H9 (cell line): ENCODE measurements around the gene PARD3. TPM values are rescaled to one million over a fixed set of nuclear protein-coding genes. Genes with fewer than 3 reads are reported as not detected.

Source experiments
- DNase-seq: peaks from one replicate; pipeline ENCODE4 v3.0.0-alpha.2; 2017
- H2AFZ ChIP-seq: one replicate; pipeline ENCODE4 v1.6.1; 2013; ENCODE audit warnings: mild to moderate bottlenecking, low read length, control low read depth, moderate library complexity
- H2AK5ac ChIP-seq: 2 replicates; pipeline ENCODE4 v1.6.1; 2013; ENCODE audit warnings: low read length, control low read depth, mixed read lengths; ENCODE audit not compliant: insufficient read length
- H2BK120ac ChIP-seq: one replicate; pipeline ENCODE4 v1.6.1; 2013; ENCODE audit warnings: low read depth, mild to moderate bottlenecking, low read length, control low read depth, inconsistent platforms; ENCODE audit not compliant: poor library complexity, severe bottlenecking
- H2BK12ac ChIP-seq: 2 replicates; pipeline ENCODE4 v1.6.1; 2013; ENCODE audit warnings: low read length, control low read depth, mixed read lengths, low read depth; ENCODE audit not compliant: insufficient read length
- H2BK15ac ChIP-seq: 2 replicates; pipeline ENCODE4 v1.6.1; 2013; ENCODE audit warnings: low read depth, low read length, control low read depth
- H2BK20ac ChIP-seq: one replicate; pipeline ENCODE4 v1.6.1; 2013; ENCODE audit warnings: low read depth, mild to moderate bottlenecking, low read length, control low read depth, inconsistent platforms; ENCODE audit not compliant: poor library complexity, severe bottlenecking
- H2BK5ac ChIP-seq: 2 replicates; pipeline ENCODE4 v1.6.1; 2013; ENCODE audit warnings: low read length, control low read depth, mixed read lengths; ENCODE audit not compliant: insufficient read length
- H3K14ac ChIP-seq: 2 replicates; pipeline ENCODE4 v1.6.1; 2013; ENCODE audit warnings: low read length, control low read depth; ENCODE audit not compliant: insufficient read depth
- H3K18ac ChIP-seq: 2 replicates; pipeline ENCODE4 v1.6.1; 2013; ENCODE audit warnings: low read depth, mild to moderate bottlenecking, mixed read lengths, low read length, control low read depth; ENCODE audit not compliant: insufficient read length
- H3K23ac ChIP-seq: 2 replicates; pipeline ENCODE4 v1.6.1; 2013; ENCODE audit warnings: low read length, control low read depth, mixed read lengths, low read depth; ENCODE audit not compliant: insufficient read length
- H3K23me2 ChIP-seq: 2 replicates; pipeline ENCODE4 v1.6.1; 2013; ENCODE audit warnings: low read depth, mild to moderate bottlenecking, mixed read lengths, low read length, control low read depth; ENCODE audit not compliant: insufficient read length, poor library complexity, severe bottlenecking
- H3K27ac ChIP-seq: 2 replicates; pipeline ENCODE4 v1.5.1; 2013; ENCODE audit warnings: low read length, control low read depth, mixed read lengths, low read depth; ENCODE audit not compliant: insufficient read length
- H3K27me3 ChIP-seq: 2 replicates; pipeline ENCODE4 v1.6.1; 2013; ENCODE audit warnings: low read length, control low read depth, inconsistent platforms; ENCODE audit not compliant: insufficient read depth
- H3K4ac ChIP-seq: 2 replicates; pipeline ENCODE4 v1.6.1; 2013; ENCODE audit warnings: low read depth, mild to moderate bottlenecking, control low read depth, inconsistent platforms, low read length, moderate library complexity
- H3K4me1 ChIP-seq: 2 replicates; pipeline ENCODE4 v1.6.1; 2013; ENCODE audit warnings: low read length, control low read depth, inconsistent platforms; ENCODE audit not compliant: insufficient read depth
- H3K4me2 ChIP-seq: 2 replicates; pipeline ENCODE4 v1.6.1; 2013; ENCODE audit warnings: low read length, control low read depth, mixed read lengths; ENCODE audit not compliant: insufficient read length, insufficient read depth
- H3K56ac ChIP-seq: 2 replicates; pipeline ENCODE4 v1.6.1; 2013; ENCODE audit warnings: low read depth, mild to moderate bottlenecking, mixed read lengths, low read length, control low read depth; ENCODE audit not compliant: insufficient read length
- H3K79me1 ChIP-seq: 2 replicates; pipeline ENCODE4 v1.6.1; 2013; ENCODE audit warnings: low read depth, mild to moderate bottlenecking, moderate library complexity, low read length, control low read depth, inconsistent platforms; ENCODE audit not compliant: insufficient read depth, poor library complexity, severe bottlenecking
- H3K79me2 ChIP-seq: 2 replicates; pipeline ENCODE4 v1.6.1; 2013; ENCODE audit warnings: low read length, control low read depth, inconsistent platforms; ENCODE audit not compliant: insufficient read depth
- H3K9ac ChIP-seq: 2 replicates; pipeline ENCODE4 v1.6.1; 2013; ENCODE audit warnings: low read length, control low read depth, mixed read lengths; ENCODE audit not compliant: insufficient read length; ENCODE audit errors: extremely low read depth
- H3K9me3 ChIP-seq: one replicate; pipeline ENCODE4 v1.6.1; 2013; ENCODE audit warnings: low read depth, low read length, inconsistent platforms; ENCODE audit not compliant: control insufficient read depth
- H3T11ph ChIP-seq: one replicate; pipeline ENCODE4 v1.6.1; 2013; ENCODE audit warnings: mild to moderate bottlenecking, low read length, control low read depth, inconsistent platforms
- H4K20me1 ChIP-seq: one replicate; pipeline ENCODE4 v1.6.1; 2013; ENCODE audit not compliant: control insufficient read depth, insufficient read length, insufficient read depth
- H4K5ac ChIP-seq: 2 replicates; pipeline ENCODE4 v1.6.1; 2013; ENCODE audit warnings: low read depth, mild to moderate bottlenecking, mixed read lengths, low read length, control low read depth; ENCODE audit not compliant: insufficient read length
- H4K8ac ChIP-seq: replicated peaks from 2 replicates; pipeline ENCODE4 v1.6.1; 2013; ENCODE audit warnings: low read length, control low read depth, mixed read lengths, low read depth; ENCODE audit not compliant: insufficient read length
- H4K91ac ChIP-seq: 2 replicates; pipeline ENCODE4 v1.6.1; 2013; ENCODE audit warnings: low read depth, mild to moderate bottlenecking, moderate library complexity, mixed read lengths, low read length, control low read depth; ENCODE audit not compliant: insufficient read length
- H3K27ac Mint-ChIP-seq, 3 experiments: 2 replicates in 2 of 3; 3 replicates in 1 of 3; pipeline ENCODE4 v1.8.0; 2020 to 2021; ENCODE audit warnings: mixed read lengths in 3 of 3, mild to moderate bottlenecking in 1 of 3, moderate library complexity in 1 of 3
- H3K27me3 Mint-ChIP-seq: 2 replicates; pipeline ENCODE4 v1.8.0; 2021; ENCODE audit warnings: low read depth, mild to moderate bottlenecking, moderate library complexity, mixed read lengths
- H3K36me3 Mint-ChIP-seq, 3 experiments: 2 replicates in 2 of 3; 3 replicates in 1 of 3; pipeline ENCODE4 v1.8.0; 2020 to 2021; ENCODE audit warnings: low read depth in 3 of 3, mixed read lengths in 3 of 3; ENCODE audit not compliant: insufficient read depth in 1 of 3
- H3K4me1 Mint-ChIP-seq, 2 experiments: 2 replicates each; pipeline ENCODE4 v1.8.0; 2020; ENCODE audit warnings: mixed read lengths in 2 of 2
- H3K4me3 Mint-ChIP-seq, 2 experiments: 2 replicates in 1 of 2; 3 replicates in 1 of 2; pipeline ENCODE4 v1.8.0; 2020 to 2021; ENCODE audit warnings: mild to moderate bottlenecking in 2 of 2, mixed read lengths in 2 of 2, moderate library complexity in 1 of 2
- H3K9me3 Mint-ChIP-seq, 2 experiments: 2 replicates in 1 of 2; 3 replicates in 1 of 2; pipeline ENCODE4 v1.8.0; 2020; ENCODE audit warnings: mild to moderate bottlenecking in 2 of 2, mixed read lengths in 2 of 2, moderate library complexity in 1 of 2
- WGBS: extraction: QIAGEN DNeasy Blood & Tissue Kit; methylation state at CpG from one replicate; pipeline ENCODE4 v1.1.7; 2013; ENCODE audit warnings: missing lambda C conversion rate, low lambda C conversion rate, mixed read lengths; ENCODE audit not compliant: insufficient read length; ENCODE audit errors: extremely low coverage; 5-methylcytosine and 5-hydroxymethylcytosine counted together
- total RNA-seq: library from RNA; stranded (reverse); gene quantifications from 2 replicates; pipeline ENCODE4 v1.2.1, GENCODE V29; 2021
- TF ChIP-seq, protein P1 (sequence below): fragments of 200-600 bp; sonication (generic); conservative IDR thresholded peaks from 3 replicates; pipeline ENCODE4 v1.8.0; 2021; ENCODE audit warnings: antibody characterized with exemption, mild to moderate bottlenecking

The PARD3 gene
- total RNA-seq, 1 experiment from 2014 or later, result 44.7 TPM

DNA sequence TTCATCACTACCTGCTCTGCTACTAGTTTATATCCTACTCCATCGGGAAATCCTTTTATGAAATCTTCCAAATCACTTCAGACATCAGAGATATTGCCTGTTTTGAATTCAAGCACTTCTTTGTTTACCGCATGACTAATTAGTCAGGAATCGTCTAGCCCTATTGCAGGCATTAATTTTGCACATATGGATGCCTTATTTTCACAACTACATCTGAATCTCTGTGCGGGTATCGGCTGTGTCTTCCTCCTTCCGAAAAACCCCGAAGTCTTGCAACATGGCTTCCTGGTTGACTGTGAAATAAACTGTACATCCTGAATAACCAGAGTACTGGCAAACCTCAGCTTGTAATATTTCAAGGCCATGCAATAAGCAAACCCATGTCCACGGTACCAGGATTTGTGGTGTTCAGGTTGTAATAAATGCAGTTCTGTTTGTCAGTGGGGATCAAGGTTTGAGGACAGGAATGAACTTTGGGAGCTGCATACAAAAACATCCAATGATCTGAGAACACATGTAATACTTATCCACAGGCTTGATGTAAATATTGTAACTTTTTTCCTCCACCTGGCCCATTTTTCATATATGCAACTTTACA lies 642.1 kb downstream of the PARD3 start:
- H4K91ac ChIP-seq, result no peak overlapping the region
- no peaks in the 10 kb centered on the region for H3K79me2 ChIP-seq
- H4K5ac ChIP-seq, result no peak overlapping the region
- H3K56ac ChIP-seq, result no peak overlapping the region
- TF ChIP-seq, protein P1, sequence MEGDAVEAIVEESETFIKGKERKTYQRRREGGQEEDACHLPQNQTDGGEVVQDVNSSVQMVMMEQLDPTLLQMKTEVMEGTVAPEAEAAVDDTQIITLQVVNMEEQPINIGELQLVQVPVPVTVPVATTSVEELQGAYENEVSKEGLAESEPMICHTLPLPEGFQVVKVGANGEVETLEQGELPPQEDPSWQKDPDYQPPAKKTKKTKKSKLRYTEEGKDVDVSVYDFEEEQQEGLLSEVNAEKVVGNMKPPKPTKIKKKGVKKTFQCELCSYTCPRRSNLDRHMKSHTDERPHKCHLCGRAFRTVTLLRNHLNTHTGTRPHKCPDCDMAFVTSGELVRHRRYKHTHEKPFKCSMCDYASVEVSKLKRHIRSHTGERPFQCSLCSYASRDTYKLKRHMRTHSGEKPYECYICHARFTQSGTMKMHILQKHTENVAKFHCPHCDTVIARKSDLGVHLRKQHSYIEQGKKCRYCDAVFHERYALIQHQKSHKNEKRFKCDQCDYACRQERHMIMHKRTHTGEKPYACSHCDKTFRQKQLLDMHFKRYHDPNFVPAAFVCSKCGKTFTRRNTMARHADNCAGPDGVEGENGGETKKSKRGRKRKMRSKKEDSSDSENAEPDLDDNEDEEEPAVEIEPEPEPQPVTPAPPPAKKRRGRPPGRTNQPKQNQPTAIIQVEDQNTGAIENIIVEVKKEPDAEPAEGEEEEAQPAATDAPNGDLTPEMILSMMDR, result no peak
- H3K23me2 ChIP-seq, result no peaks in the 10 kb centered on the region
- H2BK5ac ChIP-seq, result no peak overlapping the region
- H3K9me3 Mint-ChIP-seq, result peaks cover 2 to 4% of the 10 kb centered on the region in 2 experiments; a peak in 2 of 5 replicates
- no peaks in the 10 kb centered on the region for H4K20me1 ChIP-seq
- no peak overlapping the region for H2BK20ac ChIP-seq
- no peaks in the 10 kb centered on the region for H3K27me3 ChIP-seq
- H3K9me3 ChIP-seq, result no peaks in the 10 kb centered on the region
- no peaks in the 10 kb centered on the region for H3K79me1 ChIP-seq
- H3K4ac ChIP-seq, result no peak overlapping the region
- no peak overlapping the region for H4K8ac ChIP-seq
- H3K9ac ChIP-seq, result no peak overlapping the region
- H2AFZ ChIP-seq, result no peak overlapping the region
- H3K27ac Mint-ChIP-seq, result no peak overlapping the region
- no peak overlapping the region for H3K27ac ChIP-seq
- no peak for DNase-seq
- H3K18ac ChIP-seq, result no peak overlapping the region
- H3K4me3 Mint-ChIP-seq, result no peak overlapping the region
- no peak overlapping the region for H2BK15ac ChIP-seq
- no peak overlapping the region for H2BK12ac ChIP-seq
- no peak overlapping the region for H3K14ac ChIP-seq
- H2AK5ac ChIP-seq, result no peak overlapping the region
- H3K4me2 ChIP-seq, result no peak overlapping the region
- H3K4me1 Mint-ChIP-seq, result peaks cover 49 to 53% of the 10 kb centered on the region in 2 experiments
- no peak overlapping the region for H3K23ac ChIP-seq
- H3K36me3 Mint-ChIP-seq, result peaks cover 0 to 9% (median 2%) of the 10 kb centered on the region in 3 experiments; a peak in 3 of 7 replicates
- H3K27me3 Mint-ChIP-seq, result no peaks in the 10 kb centered on the region
- H2BK120ac ChIP-seq, result no peak overlapping the region
- WGBS, result no CpG with 5 or more reads among the region's 8 CpGs
- H3K4me1 ChIP-seq, result peaks cover 2% of the 10 kb centered on the region; the same call in 1 of the 2 replicates
- no peak overlapping the region for H3T11ph ChIP-seq
